SU-DHL-6 (cell line): ENCODE data around the gene PRADC1.

Source experiments
- EZH2phosphoT487 ChIP-seq: fragments of 200-600 bp; sonication (generic), shearing (Covaris generic); conservative IDR thresholded peaks from 2 replicates; pipeline ENCODE4 v1.6.1; 2018; ENCODE audit warnings: mild to moderate bottlenecking, antibody characterized with exemption, low read length, moderate library complexity, mixed read lengths
- TF ChIP-seq, protein P1 (sequence below): fragments of 200-600 bp; sonication (generic); IDR thresholded peaks from one replicate; pipeline ENCODE4 v1.5.1; 2017; ENCODE audit warnings: antibody characterized with exemption, mild to moderate bottlenecking, low read length, moderate library complexity; ENCODE audit not compliant: insufficient read depth, poor library complexity, severe bottlenecking

DNA sequence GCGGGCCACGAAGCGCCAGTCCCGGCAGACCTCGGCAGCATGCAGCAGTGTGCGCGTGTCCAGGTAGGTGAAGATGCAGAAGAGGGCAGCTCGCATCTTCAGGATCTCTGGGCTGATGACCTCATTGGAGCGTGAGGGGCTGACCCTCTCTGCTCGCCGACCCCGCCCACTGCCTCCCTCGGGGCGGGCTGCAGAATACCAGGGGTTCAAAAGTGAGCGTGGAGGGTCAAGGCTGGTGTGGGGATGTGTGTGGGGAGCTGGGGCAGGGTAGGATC is 31.2 kb upstream of the PRADC1 start:
- TF ChIP-seq, protein P1, sequence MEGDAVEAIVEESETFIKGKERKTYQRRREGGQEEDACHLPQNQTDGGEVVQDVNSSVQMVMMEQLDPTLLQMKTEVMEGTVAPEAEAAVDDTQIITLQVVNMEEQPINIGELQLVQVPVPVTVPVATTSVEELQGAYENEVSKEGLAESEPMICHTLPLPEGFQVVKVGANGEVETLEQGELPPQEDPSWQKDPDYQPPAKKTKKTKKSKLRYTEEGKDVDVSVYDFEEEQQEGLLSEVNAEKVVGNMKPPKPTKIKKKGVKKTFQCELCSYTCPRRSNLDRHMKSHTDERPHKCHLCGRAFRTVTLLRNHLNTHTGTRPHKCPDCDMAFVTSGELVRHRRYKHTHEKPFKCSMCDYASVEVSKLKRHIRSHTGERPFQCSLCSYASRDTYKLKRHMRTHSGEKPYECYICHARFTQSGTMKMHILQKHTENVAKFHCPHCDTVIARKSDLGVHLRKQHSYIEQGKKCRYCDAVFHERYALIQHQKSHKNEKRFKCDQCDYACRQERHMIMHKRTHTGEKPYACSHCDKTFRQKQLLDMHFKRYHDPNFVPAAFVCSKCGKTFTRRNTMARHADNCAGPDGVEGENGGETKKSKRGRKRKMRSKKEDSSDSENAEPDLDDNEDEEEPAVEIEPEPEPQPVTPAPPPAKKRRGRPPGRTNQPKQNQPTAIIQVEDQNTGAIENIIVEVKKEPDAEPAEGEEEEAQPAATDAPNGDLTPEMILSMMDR, result no peak
- TF ChIP-seq EZH2phosphoT487, result no peak
